ENCODE data around the gene TSSC4. TPM values are rescaled to one million over a fixed set of nuclear protein-coding genes. Genes with fewer than 3 reads are reported as not detected.

TSSC4 gene
- total RNA-seq, 1 donor from 2014 or later = 40.6 TPM

DNA sequence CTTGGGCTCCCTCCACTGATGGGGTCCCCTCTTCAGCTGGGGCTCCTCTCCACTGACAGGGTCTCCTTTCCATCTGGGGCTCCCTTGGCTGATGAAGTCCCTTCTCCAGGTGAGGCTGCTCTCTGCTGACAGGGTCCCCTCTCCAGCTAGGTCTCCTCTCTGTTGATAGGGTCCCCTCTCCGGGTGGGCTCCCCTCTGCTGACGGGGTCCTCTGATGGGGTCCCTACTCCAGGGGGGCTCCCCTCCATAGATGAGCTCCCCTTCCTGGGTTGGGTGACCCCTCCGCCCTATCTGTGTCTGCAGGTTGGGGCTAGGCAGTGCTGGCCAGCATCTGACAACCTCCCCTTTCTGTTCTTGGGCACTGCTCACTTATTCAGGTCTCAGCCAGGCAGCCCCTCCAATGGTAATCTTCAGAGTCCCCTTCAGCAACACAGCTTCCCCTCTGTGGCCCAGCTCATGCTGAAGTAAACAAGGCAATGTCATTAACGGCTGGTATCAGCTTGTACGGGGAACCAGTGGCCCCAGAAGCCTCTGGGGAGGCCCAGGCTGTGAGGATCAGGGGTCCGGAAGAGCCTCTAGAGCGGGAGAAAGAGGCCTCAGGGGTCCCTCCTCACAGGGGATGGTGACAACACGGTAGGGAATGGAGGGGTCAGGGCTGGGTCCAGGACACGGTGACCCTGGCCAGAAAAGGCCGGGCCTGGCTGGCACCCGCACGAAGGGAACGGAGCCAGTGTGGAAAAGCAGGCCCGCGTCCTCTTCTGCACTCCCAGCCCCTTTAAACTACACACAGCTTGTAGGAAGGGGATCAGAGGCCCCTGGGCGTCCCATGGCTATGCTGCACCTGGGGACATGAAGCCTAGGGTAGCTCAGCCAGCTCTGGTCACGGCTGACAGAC is 33.0 kb upstream of the TSSC4 start:
- Histone ChIP-seq H3K4me3 (no peak overlapping the region), H3K36me3 (no peaks in the 10 kb centered on the region), H3K9me3 (no peaks in the 10 kb centered on the region), H3K4me1 (peaks cover 5% of the 10 kb centered on the region), H3K27me3 (no peaks in the 10 kb centered on the region), H3K27ac (no peak overlapping the region)
- intact Hi-C loops (cut with DNase I) = no loop called here
- TF ChIP-seq, protein P1, sequence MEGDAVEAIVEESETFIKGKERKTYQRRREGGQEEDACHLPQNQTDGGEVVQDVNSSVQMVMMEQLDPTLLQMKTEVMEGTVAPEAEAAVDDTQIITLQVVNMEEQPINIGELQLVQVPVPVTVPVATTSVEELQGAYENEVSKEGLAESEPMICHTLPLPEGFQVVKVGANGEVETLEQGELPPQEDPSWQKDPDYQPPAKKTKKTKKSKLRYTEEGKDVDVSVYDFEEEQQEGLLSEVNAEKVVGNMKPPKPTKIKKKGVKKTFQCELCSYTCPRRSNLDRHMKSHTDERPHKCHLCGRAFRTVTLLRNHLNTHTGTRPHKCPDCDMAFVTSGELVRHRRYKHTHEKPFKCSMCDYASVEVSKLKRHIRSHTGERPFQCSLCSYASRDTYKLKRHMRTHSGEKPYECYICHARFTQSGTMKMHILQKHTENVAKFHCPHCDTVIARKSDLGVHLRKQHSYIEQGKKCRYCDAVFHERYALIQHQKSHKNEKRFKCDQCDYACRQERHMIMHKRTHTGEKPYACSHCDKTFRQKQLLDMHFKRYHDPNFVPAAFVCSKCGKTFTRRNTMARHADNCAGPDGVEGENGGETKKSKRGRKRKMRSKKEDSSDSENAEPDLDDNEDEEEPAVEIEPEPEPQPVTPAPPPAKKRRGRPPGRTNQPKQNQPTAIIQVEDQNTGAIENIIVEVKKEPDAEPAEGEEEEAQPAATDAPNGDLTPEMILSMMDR (IDR thresholded peaks at IDR 0.05) = no peak
- ATAC-seq (no peak), DNase-seq (no peak)

DNA sequence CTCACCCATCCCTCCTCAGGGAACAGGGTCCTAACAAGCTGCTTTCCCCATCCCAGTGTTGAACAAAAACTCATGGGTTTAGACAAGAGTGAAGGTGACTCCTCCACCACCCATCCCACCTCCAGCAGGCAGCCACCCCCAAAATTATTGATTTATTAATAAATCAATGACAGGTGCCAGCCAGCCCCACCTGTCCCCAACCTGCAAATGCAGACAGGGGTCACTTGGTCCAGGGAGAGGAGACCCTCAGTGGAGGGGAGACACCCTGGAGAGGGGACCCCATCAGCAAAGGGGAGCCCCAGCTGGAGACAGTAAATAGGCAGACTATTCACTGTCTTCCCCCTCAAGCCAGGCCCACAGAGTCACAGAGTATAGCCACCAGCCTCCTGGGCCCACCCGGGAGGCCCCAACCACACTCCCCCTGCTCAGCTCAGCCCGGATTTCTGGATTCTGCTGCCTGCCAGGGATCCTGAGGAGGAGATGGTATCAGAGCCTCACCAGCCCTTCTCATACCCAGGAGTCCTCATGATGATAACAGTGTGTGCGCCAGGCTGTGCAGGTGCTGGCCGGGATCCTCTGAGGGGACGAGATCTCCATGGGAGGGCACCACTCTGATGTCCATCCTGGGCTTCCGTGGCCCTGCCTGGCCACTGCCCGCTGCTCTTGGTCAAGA is 32.2 kb upstream of the TSSC4 start:
- Histone ChIP-seq H3K4me1 (peaks cover 5% of the 10 kb centered on the region), H3K36me3 (no peaks in the 10 kb centered on the region), H3K4me3 (no peak overlapping the region), H3K27me3 (no peaks in the 10 kb centered on the region), H3K27ac (no peak overlapping the region), H3K9me3 (no peaks in the 10 kb centered on the region)
- DNase-seq = no peak
- ATAC-seq = no peak
- TF ChIP-seq, protein P1 (IDR thresholded peaks at IDR 0.05) = no peak
- intact Hi-C loops (cut with DNase I) = no loop called here

DNA sequence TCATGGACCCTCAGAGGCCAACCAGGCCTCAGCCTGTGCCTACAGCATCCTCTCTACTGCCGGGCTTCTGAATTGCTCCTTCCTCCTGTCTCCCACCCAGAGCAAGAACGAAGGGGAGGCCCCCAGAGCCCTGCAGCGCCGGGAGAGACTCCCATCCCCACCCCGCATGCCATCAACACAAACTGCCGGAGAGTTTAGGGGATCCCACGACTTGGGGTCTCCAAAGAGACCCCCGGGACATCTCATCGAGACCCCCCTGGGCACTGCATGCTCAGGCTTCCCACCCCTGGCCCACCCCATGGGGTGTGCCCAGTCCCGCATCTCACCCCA is 31.7 kb upstream of the TSSC4 start:
- intact Hi-C loops (cut with DNase I) = no loop called here
- no peak overlapping the region for H3K27ac ChIP-seq

DNA sequence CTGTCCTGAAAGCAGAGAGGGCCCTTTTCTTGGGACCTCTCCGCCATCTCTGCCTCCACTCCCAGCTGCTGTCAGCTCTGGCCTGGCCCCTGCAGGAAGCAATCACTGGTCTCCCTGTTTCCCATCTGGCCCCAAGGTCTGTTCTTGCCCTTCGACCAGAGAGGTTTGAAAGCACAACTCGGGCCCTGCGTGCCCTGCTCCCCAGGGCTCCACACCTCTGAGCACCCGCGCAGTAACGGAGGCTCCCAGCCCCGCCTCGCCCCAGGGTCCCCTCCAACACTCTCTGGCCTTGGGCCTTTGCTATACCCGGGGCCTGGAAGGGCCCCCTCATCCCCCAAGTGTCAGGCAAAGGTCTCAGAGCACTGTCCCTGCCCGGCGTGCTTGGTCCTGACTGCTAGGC is 31.2 kb upstream of the TSSC4 start:
- Histone ChIP-seq H3K4me3 (no peak overlapping the region), H3K27ac (no peak overlapping the region), H3K36me3 (no peaks in the 10 kb centered on the region), H3K27me3 (no peaks in the 10 kb centered on the region), H3K4me1 (peaks cover 5% of the 10 kb centered on the region), H3K9me3 (no peaks in the 10 kb centered on the region)
- intact Hi-C loops (cut with DNase I) = no loop called here
- TF ChIP-seq, protein P1 (IDR thresholded peaks at IDR 0.05) = no peak
- no peak for DNase-seq
- no peak for ATAC-seq

More for the DNA sequence above, 31.7 kb upstream of the TSSC4 start:
- Histone ChIP-seq H3K4me3 (no peak overlapping the region), H3K36me3 (no peaks in the 10 kb centered on the region), H3K27me3 (no peaks in the 10 kb centered on the region), H3K4me1 (peaks cover 5% of the 10 kb centered on the region), H3K9me3 (no peaks in the 10 kb centered on the region)
- TF ChIP-seq, protein P1 (IDR thresholded peaks at IDR 0.05) = no peak
- DNase-seq = no peak
- ATAC-seq = no peak

DNA sequence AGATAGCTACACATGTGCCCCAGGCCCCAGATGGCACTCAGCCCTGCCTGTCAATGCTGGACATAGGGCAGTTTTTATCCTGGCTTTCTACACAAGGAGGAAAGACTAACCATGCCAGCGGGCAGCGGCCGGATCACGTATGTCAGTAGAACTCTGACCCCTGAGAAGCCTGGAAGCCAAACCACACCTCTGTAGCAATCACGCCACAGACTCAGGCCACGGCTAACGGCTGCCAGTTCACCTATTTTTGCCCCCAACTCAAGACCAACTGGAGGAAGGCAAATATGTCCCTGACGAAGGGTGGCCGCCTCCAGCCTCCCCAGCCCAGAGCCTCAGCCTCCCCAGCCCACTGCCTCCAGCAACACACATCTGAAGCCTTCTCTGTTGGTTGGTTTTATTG is 30.7 kb upstream of the TSSC4 start:
- Histone ChIP-seq H3K36me3 (no peaks in the 10 kb centered on the region), H3K27me3 (no peaks in the 10 kb centered on the region), H3K4me3 (no peak overlapping the region), H3K27ac (no peak overlapping the region), H3K9me3 (no peaks in the 10 kb centered on the region), H3K4me1 (peaks cover 5% of the 10 kb centered on the region)
- TF ChIP-seq, protein P1 (IDR thresholded peaks at IDR 0.05) = no peak
- intact Hi-C loops (cut with DNase I) = no loop called here
- DNase-seq (peak; percentile 53), ATAC-seq (no peak)
